SW480 (cell line): ENCODE data around the gene UBL7.

Experiments used
- DNase-seq: peaks from one replicate; pipeline ENCODE4 v3.0.0-alpha.2; 2016; ENCODE audit warnings: low spot score

UBL7 gene

GRCh38 chr15:74441248-74441941, 19.6 kb downstream of the UBL7 start:
- DNase-seq: no peak

GRCh38 chr15:74438721-74439316, 22.1 kb downstream of the UBL7 start:
- peak; percentile 72 for DNase-seq

- no peak for DNase-seq
Observed at GRCh38 chr15:74438206-74438605, 22.8 kb downstream of the UBL7 start.

GRCh38 chr15:74434263-74435136, 26.5 kb downstream of the UBL7 start:
- DNase-seq: no peak

- peak; percentile 75 for DNase-seq
Observed at GRCh38 chr15:74433592-74434262, 27.2 kb downstream of the UBL7 start, which contains the start of gene SEMA7A. Gene SEMA7A, minus strand, starts transcription at chr15:74433958. Its CDS starts 40 bp downstream, at chr15:74433918.

- no peak for DNase-seq
Observed at GRCh38 chr15:74432968-74433591, 27.9 kb downstream of the UBL7 start.

- no peak for DNase-seq
Observed at GRCh38 chr15:74432271-74432967, 28.5 kb downstream of the UBL7 start.

- DNase-seq: no peak
Observed at GRCh38 chr15:74431645-74432044, 29.3 kb downstream of the UBL7 start.

GRCh38 chr15:74431116-74431515, 29.8 kb downstream of the UBL7 start:
- no peak for DNase-seq

GRCh38 chr15:74430510-74430951, 30.4 kb downstream of the UBL7 start:
- DNase-seq: no peak

GRCh38 chr15:74429781-74430400, 31.1 kb downstream of the UBL7 start:
- no peak for DNase-seq

- DNase-seq: no peak
Observed at GRCh38 chr15:74428970-74429780, 31.8 kb downstream of the UBL7 start.

GRCh38 chr15:74428442-74428787, 32.5 kb downstream of the UBL7 start:
- no peak for DNase-seq

- DNase-seq: no peak
Observed at GRCh38 chr15:74427607-74428441, 33.1 kb downstream of the UBL7 start.

- no peak for DNase-seq
Observed at GRCh38 chr15:74426404-74427281, 34.3 kb downstream of the UBL7 start.

- DNase-seq: peak; percentile 20
Observed at GRCh38 chr15:74425630-74426029, 35.3 kb downstream of the UBL7 start.

GRCh38 chr15:74424901-74425528, 35.9 kb downstream of the UBL7 start:
- DNase-seq: no peak
